Ishikawa (cell line): ENCODE results near the gene POU2F1.

Experiments used
- CREB1 ChIP-seq: IDR thresholded peaks from 2 replicates; pipeline ENCODE4 v1.6.1; 2012; ENCODE audit warnings: low read depth
- EGR1 ChIP-seq: IDR thresholded peaks from 2 replicates; pipeline ENCODE4 v1.6.1; 2012
- EP300 ChIP-seq: IDR thresholded peaks from 2 replicates; pipeline ENCODE4 v1.6.1; 2012; ENCODE audit warnings: borderline replicate concordance
- FOXM1 ChIP-seq: IDR thresholded peaks from 2 replicates; pipeline ENCODE4 v1.6.1; 2012; ENCODE audit warnings: low read depth, borderline replicate concordance
- MAX ChIP-seq: IDR thresholded peaks from 2 replicates; pipeline ENCODE4 v1.6.1; 2012
- NFIC ChIP-seq: IDR thresholded peaks from 2 replicates; pipeline ENCODE4 v1.6.1; 2012
- RAD21 ChIP-seq: IDR thresholded peaks from 2 replicates; pipeline ENCODE4 v1.6.1; 2012; ENCODE audit warnings: low read depth
- REST ChIP-seq: IDR thresholded peaks from 2 replicates; pipeline ENCODE4 v1.6.1; 2012; ENCODE audit warnings: low read depth, mild to moderate bottlenecking
- TCF12 ChIP-seq: IDR thresholded peaks from 2 replicates; pipeline ENCODE4 v1.6.1; 2012; ENCODE audit warnings: low read depth
- USF1 ChIP-seq: IDR thresholded peaks from 2 replicates; pipeline ENCODE4 v1.6.1; 2012
- YY1 ChIP-seq: IDR thresholded peaks from 2 replicates; pipeline ENCODE4 v1.6.1; 2012; ENCODE audit warnings: low read depth

- TF ChIP-seq FOXM1 (no peak), MAX (no peak), RAD21 (no peak), EP300 (no peak), REST (no peak), NFIC (no peak), USF1 (no peak), EGR1 (no peak), YY1 (no peak), CREB1 (no peak), TCF12 (no peak)
These were observed 235.8 kb downstream of the POU2F1 start for GRCh38 chr1:167456524-167456923.
